Transverse colon (tissue), 4 donors: ENCODE measurements around the gene MAX. TPM values are rescaled to one million over a fixed set of nuclear protein-coding genes. Genes with fewer than 3 reads are reported as not detected.

ENCODE experiments used
- DNase-seq: peaks from one replicate; pipeline ENCODE4 v3.0.0-alpha.2; 2019
- H3K27ac ChIP-seq, 4 donors: fragments of 200-600 bp; sonication (generic); 2 replicates each; pipeline ENCODE4 v1.5.1; 2016 to 2018; ENCODE audit warnings: inconsistent platforms in 4 of 4
- H3K27me3 ChIP-seq: fragments of 200-600 bp; sonication (generic); 2 replicates; pipeline ENCODE4 v1.5.1; 2017; ENCODE audit warnings: inconsistent platforms
- H3K36me3 ChIP-seq, 4 donors: fragments of 200-600 bp; sonication (generic); 2 replicates each; pipeline ENCODE4 v1.5.1; 2017 to 2019; ENCODE audit warnings: inconsistent platforms in 4 of 4
- H3K4me1 ChIP-seq, 4 donors: fragments of 200-600 bp; sonication (generic); 2 replicates each; pipeline ENCODE4 v1.5.1; 2017 to 2020; ENCODE audit warnings: inconsistent platforms in 4 of 4
- H3K4me3 ChIP-seq, 4 donors: fragments of 200-600 bp; sonication (generic); 1 replicate in 1 of 4; 2 replicates in 3 of 4; pipeline versions ENCODE4 v1.5.1 to v1.6.1; 2017 to 2019; ENCODE audit warnings: inconsistent platforms in 4 of 4
- H3K9me3 ChIP-seq, 2 donors: fragments of 200-600 bp; sonication (generic); 2 replicates each; pipeline ENCODE4 v1.5.1; 2017 to 2019; ENCODE audit warnings: inconsistent platforms in 2 of 2
- CTCF ChIP-seq, 5 experiments: fragments of 200-600 bp in 3 of 5; fragments of 450-650 bp in 2 of 5; sonication (generic) in 3 of 5; IDR thresholded peaks; 1 replicate in 2 of 5; 2 replicates in 3 of 5; pipeline ENCODE4 v1.5.1; 2016 to 2017; ENCODE audit warnings: antibody characterized with exemption in 5 of 5, inconsistent platforms in 3 of 5, mild to moderate bottlenecking in 2 of 5, moderate library complexity in 1 of 5
- EP300 ChIP-seq: sonication (generic); formaldehyde crosslinking; IDR thresholded peaks from one replicate; pipeline ENCODE4 v1.6.1; 2017; ENCODE audit warnings: antibody characterized with exemption, low read depth
- POLR2A ChIP-seq: fragments of 450-650 bp; IDR thresholded peaks from one replicate; pipeline ENCODE4 v1.6.1; 2016; ENCODE audit warnings: antibody characterized with exemption, mild to moderate bottlenecking, moderate library complexity
- POLR2AphosphoS5 ChIP-seq, 3 donors: sonication (generic); formaldehyde crosslinking; IDR thresholded peaks; one replicate each; pipeline ENCODE4 v1.6.1; 2016; ENCODE audit warnings: antibody characterized with exemption in 3 of 3
- WGBS, 2 donors: methylation state at CpG; one replicate each; pipeline ENCODE4 v1.1.5; 2018; ENCODE audit warnings: low coverage in 1 of 2; 5-methylcytosine and 5-hydroxymethylcytosine counted together
- in situ Hi-C, 4 donors: fragments of 200-750 bp; cut with MboI; loops; one replicate each; pipeline versions ENCODE4 v1.15.0 to v1.15.1; 2017; ENCODE audit warnings: low sequenced_read_pairs in 3 of 4, low pct_ligation_motif_present in 1 of 4, low pct_unique_long_range_greater_than_20kb in 1 of 4
- intact Hi-C: fragments of 100-400 bp; cut with DNase I; formaldehyde crosslinking; loops from one replicate; pipeline ENCODE4 v1.15.1; 2023; ENCODE audit warnings: low total_unique reads
- total RNA-seq, 4 donors: library from RNA; depleted of rRNA; stranded (reverse); fragments of >200 nt; gene quantifications; one replicate each; pipeline ENCODE4 v1.1.0, GENCODE V29; 2016

The MAX gene
- total RNA-seq, 4 donors from 2014 or later, result 35.8 to 139 (median 87.0) TPM

- no peak overlapping the region for H3K4me3 ChIP-seq
- intact Hi-C loops (no loop called here), in situ Hi-C loops (no loop called here)
- WGBS, 2 donors, result 71 to 92% methylated on average over 2 to 8 of the region's 8 CpGs
- no peak for DNase-seq
- H3K27ac ChIP-seq, result no peak overlapping the region
- TF ChIP-seq CTCF (IDR thresholded peaks at IDR 0.05), result no peak
- TF ChIP-seq EP300, result no peak
- no peak for TF ChIP-seq POLR2AphosphoS5 (IDR thresholded peaks at IDR 0.05)
- TF ChIP-seq POLR2A, result no peak
- no peaks in the 10 kb centered on the region for H3K27me3 ChIP-seq
- H3K4me1 ChIP-seq, result peaks cover 0 to 31% (median 9%) of the 10 kb centered on the region in 4 donors
- H3K36me3 ChIP-seq, result no peaks in the 10 kb centered on the region
- no peaks in the 10 kb centered on the region for H3K9me3 ChIP-seq
Observed at GRCh38 chr14:65042731-65043372, 59.5 kb downstream of the MAX start.

DNA sequence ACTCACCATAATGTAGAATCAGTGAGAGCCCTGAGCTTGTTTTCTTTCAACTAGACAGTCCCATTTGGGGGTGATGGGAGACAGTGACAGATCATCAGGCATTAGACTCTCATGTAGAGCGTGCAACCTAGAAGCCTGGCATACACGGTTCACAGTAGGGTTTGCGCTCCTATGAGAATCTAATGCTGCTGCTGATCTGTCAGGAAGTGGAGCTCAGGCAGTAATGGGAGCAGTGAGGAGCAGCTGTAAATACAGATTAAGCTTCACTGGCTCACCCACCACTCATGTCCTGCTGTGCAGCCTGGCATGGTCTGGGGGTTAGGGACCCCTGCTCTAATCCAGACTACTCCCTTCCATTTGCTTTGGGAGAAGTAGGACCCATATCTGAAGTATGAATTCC is 60.0 kb downstream of the MAX start:
- Histone ChIP-seq H3K4me1 (peaks cover 0 to 25% (median 7%) of the 10 kb centered on the region in 4 donors), H3K27ac (no peak overlapping the region), H3K4me3 (no peak overlapping the region), H3K27me3 (no peaks in the 10 kb centered on the region), H3K9me3 (no peaks in the 10 kb centered on the region), H3K36me3 (no peaks in the 10 kb centered on the region)
- intact Hi-C loops (no loop called here), in situ Hi-C loops (no loop called here)
- WGBS, 2 donors, result 80 to 90% methylated on average over 1 to 3 of the region's 3 CpGs
- TF ChIP-seq EP300 (no peak), POLR2A (no peak), POLR2AphosphoS5 (IDR thresholded peaks at IDR 0.05) (no peak), CTCF (IDR thresholded peaks at IDR 0.05) (no peak)
- no peak for DNase-seq

DNA sequence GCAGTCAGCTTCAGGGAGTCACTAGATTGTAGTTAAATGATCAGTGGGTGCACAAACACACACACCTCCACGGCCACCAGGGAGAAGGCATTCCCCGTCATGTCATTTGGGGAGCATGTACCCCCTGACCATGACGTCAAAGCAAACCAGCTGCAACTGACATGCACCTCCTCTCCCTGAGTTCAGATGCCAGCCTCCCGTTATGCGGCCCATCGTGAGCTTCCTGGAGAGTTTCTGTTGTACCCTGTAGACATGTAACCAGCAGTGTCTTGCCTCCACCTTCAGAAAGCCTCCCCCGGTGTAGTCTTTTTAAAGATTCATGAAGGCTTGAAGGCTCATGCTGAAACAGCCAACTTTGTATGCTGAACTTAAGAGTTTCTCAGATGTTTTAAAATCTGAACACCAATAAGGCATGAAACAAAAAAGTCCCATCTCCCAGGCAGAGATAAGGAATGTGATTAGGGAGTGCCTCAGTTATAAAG is 60.8 kb downstream of the MAX start:
- intact Hi-C loops (no loop called here), in situ Hi-C loops (no loop called here)
- no peaks in the 10 kb centered on the region for H3K27me3 ChIP-seq
- peak overlapping the region in 1 of 4 donors; percentile 26 for H3K27ac ChIP-seq
- no peak for TF ChIP-seq EP300
- TF ChIP-seq POLR2AphosphoS5 (IDR thresholded peaks at IDR 0.05), result no peak
- no peak for TF ChIP-seq CTCF (IDR thresholded peaks at IDR 0.05)
- TF ChIP-seq POLR2A, result no peak
- H3K4me3 ChIP-seq, result no peak overlapping the region
- no peak for DNase-seq
- 69 to 81% methylated on average over 4 to 7 of the region's 7 CpGs for WGBS, 2 donors
- no peaks in the 10 kb centered on the region for H3K9me3 ChIP-seq
- H3K4me1 ChIP-seq, result peaks cover 0 to 22% (median 5%) of the 10 kb centered on the region in 4 donors
- H3K36me3 ChIP-seq, result no peaks in the 10 kb centered on the region

DNA sequence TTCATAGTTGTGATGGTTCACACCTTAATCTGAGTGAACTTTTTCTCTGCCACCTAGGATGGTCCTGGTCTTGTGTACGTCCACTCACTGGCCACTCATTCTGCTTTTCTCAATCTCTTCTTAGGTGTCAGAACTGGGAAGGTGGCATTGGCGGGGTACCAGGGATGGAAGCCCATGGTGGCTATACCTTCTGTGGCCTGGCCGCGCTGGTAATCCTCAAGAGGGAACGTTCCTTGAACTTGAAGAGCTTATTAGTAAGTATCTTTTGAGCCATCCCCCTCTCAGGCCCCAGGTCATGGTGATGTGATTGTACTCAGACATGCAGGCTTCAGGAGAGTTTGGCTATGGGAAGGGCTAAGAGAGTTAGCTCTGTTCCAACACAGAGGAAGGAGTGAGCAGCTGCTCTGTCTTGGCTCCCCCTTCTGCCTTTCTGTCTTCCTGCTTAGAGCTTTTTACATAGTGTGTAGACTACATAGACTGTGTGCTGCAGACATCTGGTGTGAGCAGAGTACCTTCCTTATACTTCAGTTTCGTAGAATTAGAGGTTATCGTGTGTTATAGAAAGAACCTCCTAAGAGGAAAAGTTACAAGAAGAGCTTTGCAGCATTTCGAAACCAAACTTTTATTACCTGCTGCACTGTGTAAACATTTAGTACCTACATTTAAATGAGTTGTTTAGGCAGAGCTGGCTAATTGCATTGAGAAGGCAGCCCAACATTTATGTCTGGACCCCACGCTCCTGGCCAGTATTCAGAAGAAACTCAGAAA is 61.5 kb downstream of the MAX start:
- peaks cover 0 to 22% (median 5%) of the 10 kb centered on the region in 4 donors for H3K4me1 ChIP-seq
- H3K27ac ChIP-seq, result peak overlapping the region in 1 of 4 donors; percentile 26
- no peaks in the 10 kb centered on the region for H3K27me3 ChIP-seq
- TF ChIP-seq EP300, result no peak
- no peaks in the 10 kb centered on the region for H3K36me3 ChIP-seq
- no peak for DNase-seq
- 60 to 80% methylated on average over 3 to 9 of the region's 9 CpGs for WGBS, 2 donors
- H3K4me3 ChIP-seq, result no peak overlapping the region
- in situ Hi-C loops, result no loop called here
- no peaks in the 10 kb centered on the region for H3K9me3 ChIP-seq
- intact Hi-C loops, result no loop called here
